SK-N-SH (cell line): Measurements from ENCODE around the gene PCSK6.

Experiments
- NFIC ChIP-seq: IDR thresholded peaks from 2 replicates; pipeline ENCODE4 v1.4.0; 2012; ENCODE audit warnings: borderline replicate concordance
- NRF1 ChIP-seq: IDR thresholded peaks from 2 replicates; pipeline ENCODE4 v1.6.1; 2012; ENCODE audit warnings: low read depth, mild to moderate bottlenecking, low read length
- POLR2AphosphoS5 ChIP-seq: IDR thresholded peaks from 2 replicates; pipeline ENCODE4 v1.6.1; 2012; ENCODE audit warnings: low read depth, low read length
- SMC3 ChIP-seq: IDR thresholded peaks from 2 replicates; pipeline ENCODE4 v1.6.1; 2012; ENCODE audit warnings: low read depth, low read length, improper control_type of control experiment
- TAF1 ChIP-seq: IDR thresholded peaks from 2 replicates; pipeline ENCODE4 v1.6.1; 2012; ENCODE audit warnings: low read depth, mild to moderate bottlenecking, low read length, moderate library complexity, borderline replicate concordance
- TEAD4 ChIP-seq: IDR thresholded peaks from 2 replicates; pipeline ENCODE4 v1.4.0; 2012; ENCODE audit warnings: mild to moderate bottlenecking, borderline replicate concordance; ENCODE audit not compliant: insufficient read depth
- TF ChIP-seq, protein P1 (sequence below): fragments of 200-600 bp; sonication (generic); IDR thresholded peaks from 2 replicates; pipeline ENCODE4 v1.6.1; 2017; ENCODE audit warnings: antibody characterized with exemption, mild to moderate bottlenecking, moderate library complexity
- TF ChIP-seq, protein P2 (sequence below): IDR thresholded peaks from 2 replicates; pipeline ENCODE4 v1.6.1; 2012; ENCODE audit warnings: mild to moderate bottlenecking, low read depth, low read length, moderate library complexity
- TF ChIP-seq, protein P3 (sequence below): fragments of 150-350 bp; IDR thresholded peaks from 2 replicates; pipeline ENCODE4 v1.6.1; 2017; ENCODE audit warnings: antibody characterized with exemption, low read length, low read depth, borderline replicate concordance

DNA sequence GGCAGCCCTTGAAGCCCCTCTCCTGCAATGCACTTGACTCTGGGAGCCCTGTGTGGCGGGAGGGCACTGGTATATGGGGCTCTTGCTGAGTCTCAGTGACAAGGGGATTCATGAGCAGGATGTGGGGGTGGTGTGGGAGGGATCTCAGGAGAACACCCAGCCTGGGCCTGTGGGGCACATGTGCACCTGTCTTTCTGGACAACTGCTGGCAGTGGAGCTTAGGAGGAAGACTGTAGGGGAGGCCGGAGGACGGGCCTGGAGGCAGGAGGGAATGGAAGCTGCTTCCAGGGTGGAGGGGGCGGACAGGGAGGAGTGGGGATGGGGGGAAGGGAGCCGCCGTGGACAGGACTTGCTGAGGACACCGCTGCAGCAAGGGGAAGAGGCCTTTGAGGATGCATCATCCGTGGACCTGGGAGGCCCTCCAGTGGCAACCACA is 183.7 kb downstream of the PCSK6 start:
- TF ChIP-seq, protein P1, sequence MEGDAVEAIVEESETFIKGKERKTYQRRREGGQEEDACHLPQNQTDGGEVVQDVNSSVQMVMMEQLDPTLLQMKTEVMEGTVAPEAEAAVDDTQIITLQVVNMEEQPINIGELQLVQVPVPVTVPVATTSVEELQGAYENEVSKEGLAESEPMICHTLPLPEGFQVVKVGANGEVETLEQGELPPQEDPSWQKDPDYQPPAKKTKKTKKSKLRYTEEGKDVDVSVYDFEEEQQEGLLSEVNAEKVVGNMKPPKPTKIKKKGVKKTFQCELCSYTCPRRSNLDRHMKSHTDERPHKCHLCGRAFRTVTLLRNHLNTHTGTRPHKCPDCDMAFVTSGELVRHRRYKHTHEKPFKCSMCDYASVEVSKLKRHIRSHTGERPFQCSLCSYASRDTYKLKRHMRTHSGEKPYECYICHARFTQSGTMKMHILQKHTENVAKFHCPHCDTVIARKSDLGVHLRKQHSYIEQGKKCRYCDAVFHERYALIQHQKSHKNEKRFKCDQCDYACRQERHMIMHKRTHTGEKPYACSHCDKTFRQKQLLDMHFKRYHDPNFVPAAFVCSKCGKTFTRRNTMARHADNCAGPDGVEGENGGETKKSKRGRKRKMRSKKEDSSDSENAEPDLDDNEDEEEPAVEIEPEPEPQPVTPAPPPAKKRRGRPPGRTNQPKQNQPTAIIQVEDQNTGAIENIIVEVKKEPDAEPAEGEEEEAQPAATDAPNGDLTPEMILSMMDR = no peak
- no peak for TF ChIP-seq POLR2AphosphoS5
- TF ChIP-seq, protein P2, sequence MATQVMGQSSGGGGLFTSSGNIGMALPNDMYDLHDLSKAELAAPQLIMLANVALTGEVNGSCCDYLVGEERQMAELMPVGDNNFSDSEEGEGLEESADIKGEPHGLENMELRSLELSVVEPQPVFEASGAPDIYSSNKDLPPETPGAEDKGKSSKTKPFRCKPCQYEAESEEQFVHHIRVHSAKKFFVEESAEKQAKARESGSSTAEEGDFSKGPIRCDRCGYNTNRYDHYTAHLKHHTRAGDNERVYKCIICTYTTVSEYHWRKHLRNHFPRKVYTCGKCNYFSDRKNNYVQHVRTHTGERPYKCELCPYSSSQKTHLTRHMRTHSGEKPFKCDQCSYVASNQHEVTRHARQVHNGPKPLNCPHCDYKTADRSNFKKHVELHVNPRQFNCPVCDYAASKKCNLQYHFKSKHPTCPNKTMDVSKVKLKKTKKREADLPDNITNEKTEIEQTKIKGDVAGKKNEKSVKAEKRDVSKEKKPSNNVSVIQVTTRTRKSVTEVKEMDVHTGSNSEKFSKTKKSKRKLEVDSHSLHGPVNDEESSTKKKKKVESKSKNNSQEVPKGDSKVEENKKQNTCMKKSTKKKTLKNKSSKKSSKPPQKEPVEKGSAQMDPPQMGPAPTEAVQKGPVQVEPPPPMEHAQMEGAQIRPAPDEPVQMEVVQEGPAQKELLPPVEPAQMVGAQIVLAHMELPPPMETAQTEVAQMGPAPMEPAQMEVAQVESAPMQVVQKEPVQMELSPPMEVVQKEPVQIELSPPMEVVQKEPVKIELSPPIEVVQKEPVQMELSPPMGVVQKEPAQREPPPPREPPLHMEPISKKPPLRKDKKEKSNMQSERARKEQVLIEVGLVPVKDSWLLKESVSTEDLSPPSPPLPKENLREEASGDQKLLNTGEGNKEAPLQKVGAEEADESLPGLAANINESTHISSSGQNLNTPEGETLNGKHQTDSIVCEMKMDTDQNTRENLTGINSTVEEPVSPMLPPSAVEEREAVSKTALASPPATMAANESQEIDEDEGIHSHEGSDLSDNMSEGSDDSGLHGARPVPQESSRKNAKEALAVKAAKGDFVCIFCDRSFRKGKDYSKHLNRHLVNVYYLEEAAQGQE = no peak
- TF ChIP-seq, protein P3, sequence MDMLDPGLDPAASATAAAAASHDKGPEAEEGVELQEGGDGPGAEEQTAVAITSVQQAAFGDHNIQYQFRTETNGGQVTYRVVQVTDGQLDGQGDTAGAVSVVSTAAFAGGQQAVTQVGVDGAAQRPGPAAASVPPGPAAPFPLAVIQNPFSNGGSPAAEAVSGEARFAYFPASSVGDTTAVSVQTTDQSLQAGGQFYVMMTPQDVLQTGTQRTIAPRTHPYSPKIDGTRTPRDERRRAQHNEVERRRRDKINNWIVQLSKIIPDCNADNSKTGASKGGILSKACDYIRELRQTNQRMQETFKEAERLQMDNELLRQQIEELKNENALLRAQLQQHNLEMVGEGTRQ = no peak
- TF ChIP-seq TEAD4 = no peak
- no peak for TF ChIP-seq NRF1
- TF ChIP-seq NFIC = no peak
- TF ChIP-seq TAF1 = no peak
- no peak for TF ChIP-seq SMC3
